GM12874 (cell line): ENCODE data around the gene ZNF827.

ENCODE experiments used
- CTCF ChIP-seq: IDR thresholded peaks from 2 replicates; pipeline ENCODE4 v1.5.1; 2011; ENCODE audit warnings: low read depth, mild to moderate bottlenecking, control low read depth, low read length, moderate library complexity; ENCODE audit not compliant: insufficient read depth

Gene ZNF827

GRCh38 chr4:145756244-145756643 lies 182.4 kb downstream of the ZNF827 start:
- no peak for TF ChIP-seq CTCF

GRCh38 chr4:145755802-145756201 lies 182.8 kb downstream of the ZNF827 start:
- no peak for TF ChIP-seq CTCF

- TF ChIP-seq CTCF = no peak
These were observed 195.0 kb downstream of the ZNF827 start for GRCh38 chr4:145743641-145744040.

- no peak for TF ChIP-seq CTCF
These were observed 197.8 kb downstream of the ZNF827 start for GRCh38 chr4:145740806-145741205.

- TF ChIP-seq CTCF = no peak
These were observed 198.8 kb downstream of the ZNF827 start for GRCh38 chr4:145739845-145740244.

- no peak for TF ChIP-seq CTCF
These were observed 202.3 kb downstream of the ZNF827 start for GRCh38 chr4:145736241-145736831.

- TF ChIP-seq CTCF = no peak
These were observed 202.8 kb downstream of the ZNF827 start for GRCh38 chr4:145735827-145736226.
